Anterior cingulate cortex (tissue), 58 donors: ENCODE results near the gene ISCA2.
"Not testable (repeated sequence)": the region's sequence is repeated elsewhere in the genome, so short reads cannot be mapped to it uniquely, and the experiment has no call there.

Experiments
- DNase-seq, 58 donors: peaks; one replicate each; lab custom pipeline; 2025; lab: John Stamatoyannopoulos, UW

Gene ISCA2

GRCh38 chr14:74525361-74525851, 31.8 kb downstream of the ISCA2 start:
- no peak for DNase-seq

- no peak for DNase-seq
Measured at GRCh38 chr14:74526854-74527585, 33.5 kb downstream of the ISCA2 start.

GRCh38 chr14:74527736-74528280, 34.2 kb downstream of the ISCA2 start:
- DNase-seq, result no peak

- DNase-seq, result no peak
Measured at GRCh38 chr14:74528406-74528805, 34.8 kb downstream of the ISCA2 start.

GRCh38 chr14:74528886-74529285, 35.3 kb downstream of the ISCA2 start:
- DNase-seq, result no peak

GRCh38 chr14:74531006-74531405, 37.4 kb downstream of the ISCA2 start:
- DNase-seq, result no peak

GRCh38 chr14:74531467-74531866, 37.9 kb downstream of the ISCA2 start:
- no peak for DNase-seq

GRCh38 chr14:74532246-74532645, 38.7 kb downstream of the ISCA2 start:
- no peak for DNase-seq

- DNase-seq, result no peak
Measured at GRCh38 chr14:74533576-74533975, 40.0 kb downstream of the ISCA2 start.

- DNase-seq, result no peak
Measured at GRCh38 chr14:74535756-74536325, 42.3 kb downstream of the ISCA2 start.

- DNase-seq, result not testable (repeated sequence)
Measured at GRCh38 chr14:74536336-74536735, 42.8 kb downstream of the ISCA2 start.

GRCh38 chr14:74538411-74539391, 45.1 kb downstream of the ISCA2 start:
- no peak for DNase-seq

GRCh38 chr14:74539503-74539902, 45.9 kb downstream of the ISCA2 start:
- DNase-seq, result no peak

- no peak for DNase-seq
Measured at GRCh38 chr14:74541225-74541624, 47.7 kb downstream of the ISCA2 start.

- DNase-seq, result no peak
Measured at GRCh38 chr14:74542056-74542685, 48.6 kb downstream of the ISCA2 start.

- DNase-seq, result no peak
Measured at GRCh38 chr14:74543771-74544438, 50.3 kb downstream of the ISCA2 start.

GRCh38 chr14:74545386-74545785, 51.8 kb downstream of the ISCA2 start:
- DNase-seq, result no peak

- no peak for DNase-seq
Measured at GRCh38 chr14:74546416-74546815, 52.9 kb downstream of the ISCA2 start.
